H9 (cell line): ENCODE data around the gene ESPL1. TPM values are rescaled to one million over a fixed set of nuclear protein-coding genes. Genes with fewer than 3 reads are reported as not detected.
A peak's percentile ranks its signal among the peaks of the same experiment; 100 is the strongest.

Experiments used
- DNase-seq: peaks from one replicate; pipeline ENCODE4 v3.0.0-alpha.2; 2017
- H2AFZ ChIP-seq: one replicate; pipeline ENCODE4 v1.6.1; 2013; ENCODE audit warnings: mild to moderate bottlenecking, low read length, control low read depth, moderate library complexity
- H2AK5ac ChIP-seq: 2 replicates; pipeline ENCODE4 v1.6.1; 2013; ENCODE audit warnings: low read length, control low read depth, mixed read lengths; ENCODE audit not compliant: insufficient read length
- H2BK120ac ChIP-seq: one replicate; pipeline ENCODE4 v1.6.1; 2013; ENCODE audit warnings: low read depth, mild to moderate bottlenecking, low read length, control low read depth, inconsistent platforms; ENCODE audit not compliant: poor library complexity, severe bottlenecking
- H2BK12ac ChIP-seq: 2 replicates; pipeline ENCODE4 v1.6.1; 2013; ENCODE audit warnings: low read length, control low read depth, mixed read lengths, low read depth; ENCODE audit not compliant: insufficient read length
- H2BK15ac ChIP-seq: 2 replicates; pipeline ENCODE4 v1.6.1; 2013; ENCODE audit warnings: low read depth, low read length, control low read depth
- H2BK20ac ChIP-seq: one replicate; pipeline ENCODE4 v1.6.1; 2013; ENCODE audit warnings: low read depth, mild to moderate bottlenecking, low read length, control low read depth, inconsistent platforms; ENCODE audit not compliant: poor library complexity, severe bottlenecking
- H2BK5ac ChIP-seq: 2 replicates; pipeline ENCODE4 v1.6.1; 2013; ENCODE audit warnings: low read length, control low read depth, mixed read lengths; ENCODE audit not compliant: insufficient read length
- H3K14ac ChIP-seq: 2 replicates; pipeline ENCODE4 v1.6.1; 2013; ENCODE audit warnings: low read length, control low read depth; ENCODE audit not compliant: insufficient read depth
- H3K18ac ChIP-seq: 2 replicates; pipeline ENCODE4 v1.6.1; 2013; ENCODE audit warnings: low read depth, mild to moderate bottlenecking, mixed read lengths, low read length, control low read depth; ENCODE audit not compliant: insufficient read length
- H3K23ac ChIP-seq: 2 replicates; pipeline ENCODE4 v1.6.1; 2013; ENCODE audit warnings: low read length, control low read depth, mixed read lengths, low read depth; ENCODE audit not compliant: insufficient read length
- H3K23me2 ChIP-seq: 2 replicates; pipeline ENCODE4 v1.6.1; 2013; ENCODE audit warnings: low read depth, mild to moderate bottlenecking, mixed read lengths, low read length, control low read depth; ENCODE audit not compliant: insufficient read length, poor library complexity, severe bottlenecking
- H3K27ac ChIP-seq: 2 replicates; pipeline ENCODE4 v1.5.1; 2013; ENCODE audit warnings: low read length, control low read depth, mixed read lengths, low read depth; ENCODE audit not compliant: insufficient read length
- H3K27me3 ChIP-seq: 2 replicates; pipeline ENCODE4 v1.6.1; 2013; ENCODE audit warnings: low read length, control low read depth, inconsistent platforms; ENCODE audit not compliant: insufficient read depth
- H3K4ac ChIP-seq: 2 replicates; pipeline ENCODE4 v1.6.1; 2013; ENCODE audit warnings: low read depth, mild to moderate bottlenecking, control low read depth, inconsistent platforms, low read length, moderate library complexity
- H3K4me1 ChIP-seq: 2 replicates; pipeline ENCODE4 v1.6.1; 2013; ENCODE audit warnings: low read length, control low read depth, inconsistent platforms; ENCODE audit not compliant: insufficient read depth
- H3K4me2 ChIP-seq: 2 replicates; pipeline ENCODE4 v1.6.1; 2013; ENCODE audit warnings: low read length, control low read depth, mixed read lengths; ENCODE audit not compliant: insufficient read length, insufficient read depth
- H3K56ac ChIP-seq: 2 replicates; pipeline ENCODE4 v1.6.1; 2013; ENCODE audit warnings: low read depth, mild to moderate bottlenecking, mixed read lengths, low read length, control low read depth; ENCODE audit not compliant: insufficient read length
- H3K79me1 ChIP-seq: 2 replicates; pipeline ENCODE4 v1.6.1; 2013; ENCODE audit warnings: low read depth, mild to moderate bottlenecking, moderate library complexity, low read length, control low read depth, inconsistent platforms; ENCODE audit not compliant: insufficient read depth, poor library complexity, severe bottlenecking
- H3K79me2 ChIP-seq: 2 replicates; pipeline ENCODE4 v1.6.1; 2013; ENCODE audit warnings: low read length, control low read depth, inconsistent platforms; ENCODE audit not compliant: insufficient read depth
- H3K9ac ChIP-seq: 2 replicates; pipeline ENCODE4 v1.6.1; 2013; ENCODE audit warnings: low read length, control low read depth, mixed read lengths; ENCODE audit not compliant: insufficient read length; ENCODE audit errors: extremely low read depth
- H3K9me3 ChIP-seq: one replicate; pipeline ENCODE4 v1.6.1; 2013; ENCODE audit warnings: low read depth, low read length, inconsistent platforms; ENCODE audit not compliant: control insufficient read depth
- H3T11ph ChIP-seq: one replicate; pipeline ENCODE4 v1.6.1; 2013; ENCODE audit warnings: mild to moderate bottlenecking, low read length, control low read depth, inconsistent platforms
- H4K20me1 ChIP-seq: one replicate; pipeline ENCODE4 v1.6.1; 2013; ENCODE audit not compliant: control insufficient read depth, insufficient read length, insufficient read depth
- H4K5ac ChIP-seq: 2 replicates; pipeline ENCODE4 v1.6.1; 2013; ENCODE audit warnings: low read depth, mild to moderate bottlenecking, mixed read lengths, low read length, control low read depth; ENCODE audit not compliant: insufficient read length
- H4K8ac ChIP-seq: replicated peaks from 2 replicates; pipeline ENCODE4 v1.6.1; 2013; ENCODE audit warnings: low read length, control low read depth, mixed read lengths, low read depth; ENCODE audit not compliant: insufficient read length
- H4K91ac ChIP-seq: 2 replicates; pipeline ENCODE4 v1.6.1; 2013; ENCODE audit warnings: low read depth, mild to moderate bottlenecking, moderate library complexity, mixed read lengths, low read length, control low read depth; ENCODE audit not compliant: insufficient read length
- H3K27ac Mint-ChIP-seq, 3 experiments: 2 replicates in 2 of 3; 3 replicates in 1 of 3; pipeline ENCODE4 v1.8.0; 2020 to 2021; ENCODE audit warnings: mixed read lengths in 3 of 3, mild to moderate bottlenecking in 1 of 3, moderate library complexity in 1 of 3
- H3K27me3 Mint-ChIP-seq: 2 replicates; pipeline ENCODE4 v1.8.0; 2021; ENCODE audit warnings: low read depth, mild to moderate bottlenecking, moderate library complexity, mixed read lengths
- H3K36me3 Mint-ChIP-seq, 3 experiments: 2 replicates in 2 of 3; 3 replicates in 1 of 3; pipeline ENCODE4 v1.8.0; 2020 to 2021; ENCODE audit warnings: low read depth in 3 of 3, mixed read lengths in 3 of 3; ENCODE audit not compliant: insufficient read depth in 1 of 3
- H3K4me1 Mint-ChIP-seq, 2 experiments: 2 replicates each; pipeline ENCODE4 v1.8.0; 2020; ENCODE audit warnings: mixed read lengths in 2 of 2
- H3K4me3 Mint-ChIP-seq, 2 experiments: 2 replicates in 1 of 2; 3 replicates in 1 of 2; pipeline ENCODE4 v1.8.0; 2020 to 2021; ENCODE audit warnings: mild to moderate bottlenecking in 2 of 2, mixed read lengths in 2 of 2, moderate library complexity in 1 of 2
- H3K9me3 Mint-ChIP-seq, 2 experiments: 2 replicates in 1 of 2; 3 replicates in 1 of 2; pipeline ENCODE4 v1.8.0; 2020; ENCODE audit warnings: mild to moderate bottlenecking in 2 of 2, mixed read lengths in 2 of 2, moderate library complexity in 1 of 2
- WGBS: extraction: QIAGEN DNeasy Blood & Tissue Kit; methylation state at CpG from one replicate; pipeline ENCODE4 v1.1.7; 2013; ENCODE audit warnings: missing lambda C conversion rate, low lambda C conversion rate, mixed read lengths; ENCODE audit not compliant: insufficient read length; ENCODE audit errors: extremely low coverage; 5-methylcytosine and 5-hydroxymethylcytosine counted together
- total RNA-seq: library from RNA; stranded (reverse); gene quantifications from 2 replicates; pipeline ENCODE4 v1.2.1, GENCODE V29; 2021
- TF ChIP-seq, protein P1 (sequence below): fragments of 200-600 bp; sonication (generic); conservative IDR thresholded peaks from 3 replicates; pipeline ENCODE4 v1.8.0; 2021; ENCODE audit warnings: antibody characterized with exemption, mild to moderate bottlenecking

ESPL1 gene
- total RNA-seq, 1 experiment from 2014 or later: 43.2 TPM

DNA sequence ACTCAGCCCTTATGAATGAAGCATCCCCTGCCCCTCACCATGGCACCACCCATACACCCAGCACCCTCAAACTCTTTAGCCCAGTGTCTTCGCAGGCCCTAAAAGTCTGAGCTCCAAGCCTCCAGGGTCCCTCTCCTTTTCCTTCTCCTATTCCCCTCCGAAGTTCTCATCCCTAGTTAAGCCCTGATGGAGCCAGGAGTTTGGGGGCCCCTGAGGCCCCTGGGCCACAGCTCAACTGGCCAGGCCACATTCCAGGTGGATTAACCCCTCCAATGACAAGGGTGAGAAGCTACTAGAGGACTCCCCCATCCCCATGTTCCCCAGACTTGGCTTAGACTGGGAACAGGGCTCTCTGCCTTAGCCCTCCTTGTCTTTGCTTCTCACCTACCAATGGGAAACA lies 38.6 kb upstream of the ESPL1 start:
- no peak overlapping the region for H3T11ph ChIP-seq
- WGBS: no CpG with 5 or more reads among the region's 2 CpGs
- H3K9me3 ChIP-seq: no peaks in the 10 kb centered on the region
- peaks cover 74 to 80% of the 10 kb centered on the region in 2 experiments for H3K4me1 Mint-ChIP-seq
- no peak overlapping the region for H2BK15ac ChIP-seq
- no peaks in the 10 kb centered on the region for H3K9me3 Mint-ChIP-seq
- H2AK5ac ChIP-seq: no peak overlapping the region
- H2BK12ac ChIP-seq: no peak overlapping the region
- H4K5ac ChIP-seq: no peak overlapping the region
- TF ChIP-seq, protein P1, sequence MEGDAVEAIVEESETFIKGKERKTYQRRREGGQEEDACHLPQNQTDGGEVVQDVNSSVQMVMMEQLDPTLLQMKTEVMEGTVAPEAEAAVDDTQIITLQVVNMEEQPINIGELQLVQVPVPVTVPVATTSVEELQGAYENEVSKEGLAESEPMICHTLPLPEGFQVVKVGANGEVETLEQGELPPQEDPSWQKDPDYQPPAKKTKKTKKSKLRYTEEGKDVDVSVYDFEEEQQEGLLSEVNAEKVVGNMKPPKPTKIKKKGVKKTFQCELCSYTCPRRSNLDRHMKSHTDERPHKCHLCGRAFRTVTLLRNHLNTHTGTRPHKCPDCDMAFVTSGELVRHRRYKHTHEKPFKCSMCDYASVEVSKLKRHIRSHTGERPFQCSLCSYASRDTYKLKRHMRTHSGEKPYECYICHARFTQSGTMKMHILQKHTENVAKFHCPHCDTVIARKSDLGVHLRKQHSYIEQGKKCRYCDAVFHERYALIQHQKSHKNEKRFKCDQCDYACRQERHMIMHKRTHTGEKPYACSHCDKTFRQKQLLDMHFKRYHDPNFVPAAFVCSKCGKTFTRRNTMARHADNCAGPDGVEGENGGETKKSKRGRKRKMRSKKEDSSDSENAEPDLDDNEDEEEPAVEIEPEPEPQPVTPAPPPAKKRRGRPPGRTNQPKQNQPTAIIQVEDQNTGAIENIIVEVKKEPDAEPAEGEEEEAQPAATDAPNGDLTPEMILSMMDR: no peak
- no peaks in the 10 kb centered on the region; the same call in 1 of the 2 replicates for H3K27me3 ChIP-seq
- H4K20me1 ChIP-seq: no peaks in the 10 kb centered on the region
- H3K14ac ChIP-seq: no peak overlapping the region
- H3K18ac ChIP-seq: no peak overlapping the region
- peak overlapping the region in 2 of 3 experiments; percentile 20 to 34; a peak in 1 of 7 replicates for H3K27ac Mint-ChIP-seq
- no peak overlapping the region for H3K4me2 ChIP-seq
- H3K9ac ChIP-seq: no peak overlapping the region
- peaks cover 28% of the 10 kb centered on the region; the same call in 1 of the 2 replicates for H3K4me1 ChIP-seq
- H3K27me3 Mint-ChIP-seq: peaks cover 12% of the 10 kb centered on the region
- no peak overlapping the region for H2AFZ ChIP-seq
- no peak overlapping the region for H2BK20ac ChIP-seq
- H3K23ac ChIP-seq: no peak overlapping the region
- no peak overlapping the region for H3K4ac ChIP-seq
- no peak overlapping the region for H2BK120ac ChIP-seq
- H3K23me2 ChIP-seq: peaks cover 16% of the 10 kb centered on the region
- H4K91ac ChIP-seq: no peak overlapping the region
- H2BK5ac ChIP-seq: no peak overlapping the region
- no peaks in the 10 kb centered on the region for H3K79me2 ChIP-seq
- no peak overlapping the region for H3K56ac ChIP-seq
- peak; percentile 25 for DNase-seq
- H4K8ac ChIP-seq: no peak overlapping the region
- H3K27ac ChIP-seq: no peak overlapping the region
- peak overlapping the region in 1 of 2 experiments; percentile 12; a peak in 3 of 5 replicates for H3K4me3 Mint-ChIP-seq
- peaks cover 8 to 17% (median 13%) of the 10 kb centered on the region in 3 experiments; a peak in 6 of 7 replicates for H3K36me3 Mint-ChIP-seq
- no peaks in the 10 kb centered on the region for H3K79me1 ChIP-seq
